HepG2 (cell line): ENCODE data around the gene LAMB3. TPM values are rescaled to one million over a fixed set of nuclear protein-coding genes. Genes with fewer than 3 reads are reported as not detected.

ENCODE experiments used
- AGO2 ChIP-seq: fragments of 200-400 bp; formaldehyde crosslinking; optimal IDR thresholded peaks from 2 replicates; pipeline ENCODE3; 2017; ENCODE audit warnings: mild to moderate bottlenecking, low read depth, low read length, moderate library complexity
- MAZ ChIP-seq, 2 experiments: sonication (generic) in 1 of 2; formaldehyde crosslinking in 1 of 2; IDR thresholded peaks; 2 replicates each; pipeline versions ENCODE4 v1.5.0 to v1.6.1; 2012 to 2020; ENCODE audit warnings: low read depth in 2 of 2, mild to moderate bottlenecking in 2 of 2, borderline replicate concordance in 1 of 2, improper control_type of control experiment in 1 of 2, low read length in 1 of 2, missing genetic modification reagents in 1 of 2, moderate library complexity in 1 of 2
- ZNF891 ChIP-seq: sonication (generic); formaldehyde crosslinking; IDR thresholded peaks from 2 replicates; pipeline ENCODE4 v1.5.0; 2020; ENCODE audit warnings: mild to moderate bottlenecking, missing genetic modification reagents
- polyA plus RNA-seq, 8 experiments: library from polyadenylated mRNA; depleted of rRNA in 3 of 8; stranded (reverse) in 7 of 8; unstranded in 1 of 8; fragments of >200 nt; fragmentation: Illumina TruSeq in 4 of 8; extraction: Trizol in 4 of 8; gene quantifications; 2 replicates each; pipeline versions ENCODE4 v1.2.1 to v1.2.3, GENCODE V29; 2011 to 2016; ENCODE audit warnings: low read depth in 4 of 8, missing spikeins in 1 of 8, mixed read lengths in 1 of 8; ENCODE audit not compliant: insufficient read depth in 1 of 8
- total RNA-seq, 5 experiments: library from RNA; depleted of rRNA; stranded (reverse); fragments of >200 nt; fragmentation: Illumina TruSeq; extraction: Trizol; gene quantifications; 2 replicates each; pipeline ENCODE4 v1.2.3, GENCODE V29; 2016; ENCODE audit warnings: low read depth in 1 of 5
- TF ChIP-seq, protein P1 (sequence below): sonication (generic); formaldehyde crosslinking; IDR thresholded peaks from 2 replicates; pipeline ENCODE4 v1.4.0; 2020; ENCODE audit warnings: mild to moderate bottlenecking, missing genetic modification reagents, borderline replicate concordance
- TF ChIP-seq, protein P2 (sequence below): sonication (generic); formaldehyde crosslinking; IDR thresholded peaks from 2 replicates; pipeline ENCODE4 v1.5.0; 2020; ENCODE audit warnings: mild to moderate bottlenecking, low read depth, missing genetic modification reagents, borderline replicate concordance
- TF ChIP-seq, protein P3 (sequence below): sonication (generic); formaldehyde crosslinking; IDR thresholded peaks from 2 replicates; pipeline ENCODE4 v1.9.0; 2021; ENCODE audit warnings: missing genetic modification reagents, mild to moderate bottlenecking, borderline replicate concordance
- TF ChIP-seq, protein P4 (sequence below): sonication (generic); formaldehyde crosslinking; IDR thresholded peaks from 2 replicates; pipeline ENCODE4 v1.4.0; 2020; ENCODE audit warnings: mild to moderate bottlenecking, missing genetic modification reagents

LAMB3 gene
- total and polyA plus RNA-seq, 2 of the 13 experiments (the other 11 are each of a cell fraction or from before 2014, with no cell fraction given), result 0.18 to 0.24 TPM

DNA sequence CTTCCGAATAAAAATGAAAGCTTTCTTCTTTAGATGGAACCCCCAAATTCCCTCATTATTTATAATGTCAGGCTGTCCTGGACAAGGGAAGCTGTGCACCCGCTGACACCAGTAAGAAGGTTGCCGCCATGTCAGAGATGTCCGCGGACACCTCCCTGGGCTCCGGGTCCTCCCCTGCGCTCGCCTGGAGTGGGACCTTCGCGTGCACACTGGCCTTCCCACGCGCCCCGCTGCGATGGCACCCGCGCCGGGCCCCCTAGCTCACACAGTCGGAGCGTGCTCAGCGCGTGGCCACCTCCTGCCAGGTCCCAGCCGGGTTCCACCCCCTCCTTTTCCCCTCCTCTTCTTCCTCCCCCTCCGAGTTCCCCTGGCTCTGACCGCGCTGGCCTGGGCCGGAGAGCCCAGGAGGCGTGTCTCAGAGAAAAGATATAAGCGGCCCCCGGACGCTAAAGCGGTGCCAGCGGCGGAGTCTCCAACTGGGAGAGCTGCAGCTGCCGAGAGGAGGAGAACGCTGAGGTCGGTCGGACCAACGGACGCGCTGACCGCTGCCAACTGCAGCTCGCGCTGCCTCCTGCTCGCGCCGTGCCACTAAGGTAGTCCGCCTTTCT is 22.8 kb upstream of the LAMB3 start, which contains the start of gene G0S2 (continued):
- TF ChIP-seq, protein P1, sequence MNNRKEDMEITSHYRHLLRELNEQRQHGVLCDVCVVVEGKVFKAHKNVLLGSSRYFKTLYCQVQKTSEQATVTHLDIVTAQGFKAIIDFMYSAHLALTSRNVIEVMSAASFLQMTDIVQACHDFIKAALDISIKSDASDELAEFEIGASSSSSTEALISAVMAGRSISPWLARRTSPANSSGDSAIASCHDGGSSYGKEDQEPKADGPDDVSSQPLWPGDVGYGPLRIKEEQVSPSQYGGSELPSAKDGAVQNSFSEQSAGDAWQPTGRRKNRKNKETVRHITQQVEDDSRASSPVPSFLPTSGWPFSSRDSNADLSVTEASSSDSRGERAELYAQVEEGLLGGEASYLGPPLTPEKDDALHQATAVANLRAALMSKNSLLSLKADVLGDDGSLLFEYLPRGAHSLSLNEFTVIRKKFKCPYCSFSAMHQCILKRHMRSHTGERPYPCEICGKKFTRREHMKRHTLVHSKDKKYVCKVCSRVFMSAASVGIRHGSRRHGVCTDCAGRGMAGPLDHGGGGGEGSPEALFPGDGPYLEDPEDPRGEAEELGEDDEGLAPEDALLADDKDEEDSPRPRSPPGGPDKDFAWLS (CRISPR knock-in tag), result no peak
- TF ChIP-seq, protein P2, sequence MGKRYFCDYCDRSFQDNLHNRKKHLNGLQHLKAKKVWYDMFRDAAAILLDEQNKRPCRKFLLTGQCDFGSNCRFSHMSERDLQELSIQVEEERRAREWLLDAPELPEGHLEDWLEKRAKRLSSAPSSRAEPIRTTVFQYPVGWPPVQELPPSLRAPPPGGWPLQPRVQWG, result no peak
- TF ChIP-seq, protein P3, sequence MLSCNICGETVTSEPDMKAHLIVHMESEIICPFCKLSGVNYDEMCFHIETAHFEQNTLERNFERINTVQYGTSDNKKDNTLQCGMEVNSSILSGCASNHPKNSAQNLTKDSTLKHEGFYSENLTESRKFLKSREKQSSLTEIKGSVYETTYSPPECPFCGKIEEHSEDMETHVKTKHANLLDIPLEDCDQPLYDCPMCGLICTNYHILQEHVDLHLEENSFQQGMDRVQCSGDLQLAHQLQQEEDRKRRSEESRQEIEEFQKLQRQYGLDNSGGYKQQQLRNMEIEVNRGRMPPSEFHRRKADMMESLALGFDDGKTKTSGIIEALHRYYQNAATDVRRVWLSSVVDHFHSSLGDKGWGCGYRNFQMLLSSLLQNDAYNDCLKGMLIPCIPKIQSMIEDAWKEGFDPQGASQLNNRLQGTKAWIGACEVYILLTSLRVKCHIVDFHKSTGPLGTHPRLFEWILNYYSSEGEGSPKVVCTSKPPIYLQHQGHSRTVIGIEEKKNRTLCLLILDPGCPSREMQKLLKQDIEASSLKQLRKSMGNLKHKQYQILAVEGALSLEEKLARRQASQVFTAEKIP (CRISPR knock-in tag), result no peak
- TF ChIP-seq AGO2 (no peak), ZNF891 (CRISPR knock-in tag) (no peak), MAZ (IDR thresholded peaks at IDR 0.05; ENCODE audit: borderline replicate concordance, low read depth, low read length) (no peak), MAZ (CRISPR knock-in tag; IDR thresholded peaks at IDR 0.05; ENCODE audit: low read depth) (no peak)
- TF ChIP-seq, protein P4, sequence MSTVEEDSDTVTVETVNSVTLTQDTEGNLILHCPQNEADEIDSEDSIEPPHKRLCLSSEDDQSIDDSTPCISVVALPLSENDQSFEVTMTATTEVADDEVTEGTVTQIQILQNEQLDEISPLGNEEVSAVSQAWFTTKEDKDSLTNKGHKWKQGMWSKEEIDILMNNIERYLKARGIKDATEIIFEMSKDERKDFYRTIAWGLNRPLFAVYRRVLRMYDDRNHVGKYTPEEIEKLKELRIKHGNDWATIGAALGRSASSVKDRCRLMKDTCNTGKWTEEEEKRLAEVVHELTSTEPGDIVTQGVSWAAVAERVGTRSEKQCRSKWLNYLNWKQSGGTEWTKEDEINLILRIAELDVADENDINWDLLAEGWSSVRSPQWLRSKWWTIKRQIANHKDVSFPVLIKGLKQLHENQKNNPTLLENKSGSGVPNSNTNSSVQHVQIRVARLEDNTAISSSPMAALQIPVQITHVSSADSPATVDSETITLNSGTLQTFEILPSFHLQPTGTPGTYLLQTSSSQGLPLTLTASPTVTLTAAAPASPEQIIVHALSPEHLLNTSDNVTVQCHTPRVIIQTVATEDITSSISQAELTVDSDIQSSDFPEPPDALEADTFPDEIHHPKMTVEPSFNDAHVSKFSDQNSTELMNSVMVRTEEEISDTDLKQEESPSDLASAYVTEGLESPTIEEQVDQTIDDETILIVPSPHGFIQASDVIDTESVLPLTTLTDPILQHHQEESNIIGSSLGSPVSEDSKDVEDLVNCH (CRISPR knock-in tag), result no peak
